HG02571 (cell line): ENCODE data around the gene KCND2.

Experiments
- ATAC-seq: cut with Tn5 transposase; IDR thresholded peaks from one replicate; pipeline ENCODE4 v1.9.1; 2021; ENCODE audit warnings: mild to moderate bottlenecking, moderate library complexity; ENCODE audit not compliant: unreplicated experiment

The KCND2 gene

DNA sequence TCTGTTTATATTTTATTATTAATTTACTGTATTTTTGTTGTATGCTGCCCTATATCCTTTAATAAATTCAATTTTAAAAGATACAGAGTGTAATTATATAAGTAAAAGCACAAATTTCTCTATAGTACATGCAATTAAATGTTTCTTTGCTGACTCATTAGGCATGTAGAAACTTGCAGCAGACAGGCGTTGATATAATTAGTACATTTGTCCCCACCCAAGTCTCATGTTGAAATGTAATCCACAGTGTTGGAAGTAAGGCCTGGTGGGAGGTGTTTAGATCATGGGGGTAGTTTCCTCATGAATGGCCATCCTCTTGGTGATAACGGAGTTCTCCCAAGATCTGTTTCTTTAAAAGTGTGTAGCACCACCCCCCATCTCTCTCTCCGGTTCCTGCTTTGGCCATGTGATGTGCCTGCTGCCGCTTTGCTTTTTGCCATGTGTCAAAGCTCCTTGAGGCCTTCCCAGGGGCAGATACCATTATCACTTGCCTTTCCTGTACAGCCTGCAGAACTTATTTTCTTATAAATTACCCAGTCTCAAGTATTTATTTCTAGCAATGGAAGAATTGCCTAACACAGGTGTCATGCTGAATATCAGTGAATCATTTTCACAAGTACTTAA is 521.2 kb downstream of the KCND2 start:
- ATAC-seq: no peak

DNA sequence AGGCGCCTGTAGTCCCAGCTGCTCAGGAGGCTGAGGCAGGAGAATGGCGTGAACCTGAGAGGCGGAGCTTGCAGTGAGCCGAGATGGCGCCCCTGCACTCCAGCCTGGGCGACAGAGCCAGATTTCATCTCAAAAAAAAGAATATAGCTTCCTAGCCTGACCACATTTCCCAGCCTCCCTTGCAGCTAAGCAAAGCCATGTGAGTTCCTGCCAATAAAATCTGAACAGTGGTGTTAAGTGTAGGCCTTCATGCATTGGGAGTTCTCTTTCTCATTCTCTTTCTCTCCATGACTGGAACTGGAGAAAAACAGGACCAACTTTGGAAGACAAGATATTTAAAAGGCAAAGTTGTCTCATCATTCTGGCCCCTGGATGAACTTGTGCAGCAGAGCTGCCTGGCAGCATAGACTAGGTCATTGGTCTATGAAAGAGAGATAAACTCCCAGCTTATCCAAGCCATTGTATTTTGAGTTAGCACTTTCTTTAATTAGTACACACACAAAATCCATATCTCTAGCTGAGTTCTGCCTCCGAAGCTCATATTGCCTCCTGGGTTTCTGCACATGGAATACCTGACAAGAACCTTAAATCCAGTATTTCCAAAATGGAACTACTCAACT is 524.2 kb downstream of the KCND2 start:
- ATAC-seq: no peak

DNA sequence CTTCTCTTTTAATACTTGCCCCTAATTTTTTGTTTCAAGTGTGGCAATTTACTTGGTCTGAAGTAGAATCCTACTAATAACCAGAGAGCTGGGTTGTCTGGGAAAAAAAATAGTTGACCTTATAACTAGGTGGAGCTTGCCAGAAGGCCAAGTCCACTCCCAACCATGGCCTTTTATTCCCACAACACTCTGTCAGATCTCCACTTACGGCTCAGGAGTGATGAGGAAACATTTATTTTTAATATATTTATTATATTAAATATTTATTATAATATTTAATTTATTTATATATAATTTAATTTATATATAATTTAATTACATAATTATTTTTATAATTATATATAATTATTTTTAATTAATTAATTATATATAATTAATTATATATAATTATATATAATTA is 526.2 kb downstream of the KCND2 start:
- no peak for ATAC-seq
